HEK293 (cell line): Measurements from ENCODE around the gene MARK3.

ENCODE experiments used
- CTCF ChIA-PET: fragments of 350-600 bp; formaldehyde crosslinking; extraction: SDS; loops from one replicate; lab custom pipeline; 2021; ENCODE audit warnings: antibody characterized with exemption; lab: Yijun Ruan, JAX
- POLR2A ChIA-PET: fragments of 300-600 bp; formaldehyde crosslinking; extraction: SDS; loops from one replicate; lab custom pipeline; 2020; ENCODE audit warnings: antibody characterized with exemption, inconsistent platforms; lab: Yijun Ruan, JAX
- H3K27ac ChIP-seq: fragments of 200-500 bp; sonication (Bioruptor generic); 2 replicates; pipeline ENCODE4 v1.5.1; 2014; ENCODE audit warnings: low read depth, low read length, control low read depth, inconsistent platforms; ENCODE audit errors: extremely low read depth
- H3K36me3 ChIP-seq, 2 experiments: fragments of 200-500 bp in 1 of 2; sonication (Bioruptor generic) in 1 of 2; 1 replicate in 1 of 2; 2 replicates in 1 of 2; pipeline ENCODE4 v1.5.1; 2014 to 2017; ENCODE audit warnings: inconsistent platforms in 2 of 2, low read length in 2 of 2; ENCODE audit not compliant: control insufficient read depth in 2 of 2, insufficient read depth in 1 of 2
- H3K4me1 ChIP-seq: fragments of 200-500 bp; sonication (Bioruptor generic); 2 replicates; pipeline ENCODE4 v1.5.1; 2014; ENCODE audit warnings: mild to moderate bottlenecking, low read length, inconsistent platforms; ENCODE audit not compliant: control insufficient read depth, insufficient read depth
- H3K4me3 ChIP-seq: 2 replicates; pipeline ENCODE4 v1.5.1; 2011; ENCODE audit warnings: low read depth, mild to moderate bottlenecking, control low read depth, low read length, moderate library complexity
- H3K9me3 ChIP-seq: fragments of 200-500 bp; sonication (Bioruptor generic); 2 replicates; pipeline ENCODE4 v1.5.1; 2014; ENCODE audit warnings: low read depth, low read length, inconsistent platforms; ENCODE audit not compliant: control insufficient read depth, insufficient read depth
- ATF2 ChIP-seq: fragments of 450-650 bp; formaldehyde crosslinking; IDR thresholded peaks from 2 replicates; pipeline ENCODE4 v1.5.1; 2016; ENCODE audit warnings: missing biosample characterization, missing genetic modification characterization, low read depth
- ELK4 ChIP-seq: IDR thresholded peaks from 2 replicates; pipeline ENCODE4 v1.6.1; 2011; ENCODE audit warnings: mild to moderate bottlenecking, low read depth, low read length, borderline replicate concordance
- IKZF3 ChIP-seq: fragments of 450-650 bp; IDR thresholded peaks from 2 replicates; pipeline ENCODE4 v1.5.0; 2018; ENCODE audit warnings: missing biosample characterization, mild to moderate bottlenecking, missing genetic modification characterization, moderate library complexity
- INSM2 ChIP-seq: fragments of 450-650 bp; formaldehyde crosslinking; IDR thresholded peaks from 2 replicates; pipeline ENCODE4 v1.5.1; 2016; ENCODE audit warnings: missing biosample characterization, missing genetic modification characterization
- KLF1 ChIP-seq: fragments of 450-650 bp; formaldehyde crosslinking; IDR thresholded peaks from 2 replicates; pipeline ENCODE4 v1.5.1; 2016; ENCODE audit warnings: missing biosample characterization, missing genetic modification characterization
- OSR2 ChIP-seq: fragments of 450-650 bp; formaldehyde crosslinking; IDR thresholded peaks from 2 replicates; pipeline ENCODE4 v1.5.1; 2016; ENCODE audit warnings: missing biosample characterization, missing genetic modification characterization
- PRDM1 ChIP-seq: fragments of 450-650 bp; formaldehyde crosslinking; IDR thresholded peaks from 2 replicates; pipeline ENCODE4; 2016; ENCODE audit warnings: missing biosample characterization, missing genetic modification characterization
- PRDM6 ChIP-seq: fragments of 450-650 bp; formaldehyde crosslinking; IDR thresholded peaks from 2 replicates; pipeline ENCODE4 v1.5.1; 2017; ENCODE audit warnings: missing biosample characterization, missing genetic modification characterization
- SCRT2 ChIP-seq: fragments of 450-650 bp; formaldehyde crosslinking; IDR thresholded peaks from 2 replicates; pipeline ENCODE4 v1.5.1; 2016; ENCODE audit warnings: missing biosample characterization, missing genetic modification characterization
- ZBTB17 ChIP-seq: fragments of 450-650 bp; formaldehyde crosslinking; IDR thresholded peaks from 2 replicates; pipeline ENCODE4 v1.5.1; 2016; ENCODE audit warnings: missing biosample characterization, missing genetic modification characterization
- ZBTB7A ChIP-seq: fragments of 450-650 bp; formaldehyde crosslinking; IDR thresholded peaks from 2 replicates; pipeline ENCODE4 v1.5.1; 2016; ENCODE audit warnings: low read depth, missing biosample characterization, missing genetic modification characterization
- ZEB2 ChIP-seq: fragments of 450-650 bp; formaldehyde crosslinking; IDR thresholded peaks from 2 replicates; pipeline ENCODE4 v1.5.1; 2016; ENCODE audit warnings: missing biosample characterization, missing genetic modification characterization
- ZNF10 ChIP-seq: fragments of 450-650 bp; formaldehyde crosslinking; IDR thresholded peaks from 2 replicates; pipeline ENCODE4 v1.5.1; 2017; ENCODE audit warnings: missing biosample characterization, missing genetic modification characterization
- ZNF138 ChIP-seq: fragments of 450-650 bp; formaldehyde crosslinking; IDR thresholded peaks from 2 replicates; pipeline ENCODE4 v1.5.1; 2016; ENCODE audit warnings: missing biosample characterization, missing genetic modification characterization, borderline replicate concordance
- ZNF174 ChIP-seq: fragments of 450-650 bp; formaldehyde crosslinking; IDR thresholded peaks from 2 replicates; pipeline ENCODE4 v1.5.0; 2017; ENCODE audit warnings: missing biosample characterization, mild to moderate bottlenecking, missing genetic modification characterization
- ZNF335 ChIP-seq: fragments of 450-650 bp; formaldehyde crosslinking; conservative IDR thresholded peaks from 2 replicates; pipeline ENCODE4 v1.5.1; 2016; ENCODE audit warnings: missing biosample characterization, missing genetic modification characterization
- ZNF366 ChIP-seq: fragments of 450-650 bp; formaldehyde crosslinking; conservative IDR thresholded peaks from 2 replicates; pipeline ENCODE4 v1.5.1; 2016; ENCODE audit warnings: missing biosample characterization, missing genetic modification characterization
- ZNF433 ChIP-seq: fragments of 450-650 bp; formaldehyde crosslinking; IDR thresholded peaks from 2 replicates; pipeline ENCODE4 v1.5.1; 2016; ENCODE audit warnings: missing biosample characterization, missing genetic modification characterization, low read depth
- ZNF488 ChIP-seq: fragments of 450-650 bp; formaldehyde crosslinking; IDR thresholded peaks from 2 replicates; pipeline ENCODE4 v1.5.1; 2016; ENCODE audit warnings: missing biosample characterization, missing genetic modification characterization
- ZNF555 ChIP-seq: fragments of 450-650 bp; formaldehyde crosslinking; conservative IDR thresholded peaks from 2 replicates; pipeline ENCODE4 v1.5.1; 2017; ENCODE audit warnings: missing biosample characterization, mild to moderate bottlenecking, missing genetic modification characterization, inconsistent platforms
- ZNF747 ChIP-seq: fragments of 450-650 bp; formaldehyde crosslinking; IDR thresholded peaks from 2 replicates; pipeline ENCODE4 v1.5.1; 2016; ENCODE audit warnings: missing biosample characterization, missing genetic modification characterization
- ZXDB ChIP-seq: fragments of 450-650 bp; formaldehyde crosslinking; IDR thresholded peaks from 2 replicates; pipeline ENCODE4 v1.5.1; 2016; ENCODE audit warnings: missing biosample characterization, missing genetic modification characterization

Gene MARK3

GRCh38 chr14:103395244-103395643, 10.0 kb downstream of the MARK3 start (continued):
- peak; percentile 86 for TF ChIP-seq PRDM6 (tag by site-specific recombination)
- peak; percentile 78 for TF ChIP-seq ZBTB17 (tag by site-specific recombination)
- TF ChIP-seq ZNF488, result no peak
- TF ChIP-seq ZNF747 (tag by site-specific recombination), result no peak
- peak; percentile 12; the same call in 1 of the 2 replicates for TF ChIP-seq IKZF3 (tag by site-specific recombination)
- TF ChIP-seq ZNF335 (tag by site-specific recombination), result 0 out of 2 replicates have a peak, but pooled peaks have one; percentile 25
- TF ChIP-seq ATF2 (tag by site-specific recombination), result peak; percentile 26; the same call in 1 of the 2 replicates
- no peak for TF ChIP-seq ZNF138
- TF ChIP-seq ZEB2, result peak; percentile 79
- no peak for TF ChIP-seq SCRT2 (tag by site-specific recombination)
- no peak for TF ChIP-seq ELK4
- peak; percentile 24; the same call in 1 of the 2 replicates for TF ChIP-seq INSM2 (tag by site-specific recombination)
- TF ChIP-seq ZNF174 (tag by site-specific recombination), result no peak
- no peak for TF ChIP-seq ZNF433 (tag by site-specific recombination)
- peak; percentile 46; the same call in 1 of the 2 replicates for TF ChIP-seq ZNF366 (tag by site-specific recombination)
- 0 out of 2 replicates have a peak, but pooled peaks have one; percentile 32 for TF ChIP-seq ZNF10 (tag by site-specific recombination)
- TF ChIP-seq PRDM1, result peak; percentile 94
- TF ChIP-seq ZXDB (tag by site-specific recombination), result 0 out of 2 replicates have a peak, but pooled peaks have one; percentile 40
- no peak for TF ChIP-seq KLF1
- TF ChIP-seq ZNF555 (tag by site-specific recombination), result no peak

- ChIA-PET POLR2A (interaction anchor here (1.1 kb wide), 1 partner anchor 62 kb away, joined by 3 read pairs; the partner anchor contains the start of gene EIF5), CTCF (interaction anchor here (0.9 to 1.5 kb wide), 3 partner anchors 8 to 103 kb away, joined by 3 to 7 read pairs (median 3); no protein-coding TSS in a partner anchor)
- no peaks in the 10 kb centered on the region for H3K36me3 ChIP-seq
- no peak for TF ChIP-seq ZBTB7A (tag by site-specific recombination)
- TF ChIP-seq OSR2 (tag by site-specific recombination), result peak; percentile 14; the same call in 1 of the 2 replicates
- TF ChIP-seq, all 188 proteins: peak for 1
- H3K4me1 ChIP-seq, result peaks cover 46% of the 10 kb centered on the region
- H3K4me3 ChIP-seq, result no peak overlapping the region
- H3K9me3 ChIP-seq, result no peaks in the 10 kb centered on the region
- H3K27ac ChIP-seq, result no peak overlapping the region
Measured at GRCh38 chr14:103396463-103396862, 11.2 kb downstream of the MARK3 start.
